Esophagus squamous epithelium (tissue), 5 donors: ENCODE results near the gene LRRC47. TPM values are rescaled to one million over a fixed set of nuclear protein-coding genes. Genes with fewer than 3 reads are reported as not detected.

Source experiments
- DNase-seq: peaks from one replicate; lab custom pipeline; 2025; lab: John Stamatoyannopoulos, UW
- H3K27ac ChIP-seq, 4 donors: fragments of 200-600 bp; sonication (generic); one replicate each; pipeline ENCODE4 v1.5.1; 2016 to 2019; ENCODE audit warnings: mild to moderate bottlenecking in 1 of 4
- H3K27me3 ChIP-seq, 4 donors: fragments of 200-600 bp; sonication (generic); 1 replicate in 3 of 4; 2 replicates in 1 of 4; pipeline versions ENCODE4 v1.5.1 to v1.6.0; 2017 to 2021; ENCODE audit warnings: antibody characterized with exemption in 1 of 4
- H3K36me3 ChIP-seq, 3 donors: fragments of 200-600 bp; sonication (generic); one replicate each; pipeline ENCODE4 v1.5.1; 2016 to 2019
- H3K4me1 ChIP-seq, 3 donors: fragments of 200-600 bp; sonication (generic); one replicate each; pipeline ENCODE4 v1.5.1; 2017 to 2019
- H3K4me3 ChIP-seq, 4 donors: fragments of 200-600 bp; sonication (generic); 1 replicate in 3 of 4; 2 replicates in 1 of 4; pipeline ENCODE4 v1.5.1; 2016 to 2019; ENCODE audit warnings: mild to moderate bottlenecking in 2 of 4, moderate library complexity in 1 of 4
- H3K9me3 ChIP-seq, 3 donors: fragments of 200-600 bp; sonication (generic); one replicate each; pipeline ENCODE4 v1.5.1; 2016 to 2019
- CTCF ChIP-seq, 6 experiments: fragments of 450-650 bp in 4 of 6; fragments of 200-600 bp in 2 of 6; sonication (generic) in 2 of 6; IDR thresholded peaks; one replicate each; pipeline ENCODE4 v1.5.1; 2016 to 2019; ENCODE audit warnings: antibody characterized with exemption in 6 of 6, mild to moderate bottlenecking in 4 of 6, moderate library complexity in 4 of 6
- POLR2A ChIP-seq, 4 donors: fragments of 450-650 bp; IDR thresholded peaks; one replicate each; pipeline ENCODE4 v1.6.1; 2017; ENCODE audit warnings: antibody characterized with exemption in 4 of 4, mild to moderate bottlenecking in 4 of 4, moderate library complexity in 3 of 4
- WGBS, 2 donors: methylation state at CpG; one replicate each; pipeline ENCODE4 v1.1.5; 2018; 5-methylcytosine and 5-hydroxymethylcytosine counted together
- intact Hi-C: fragments of 100-400 bp; cut with DNase I; formaldehyde crosslinking; loops from one replicate; pipeline ENCODE4 v1.15.0; 2022
- total RNA-seq, 4 donors: library from RNA; depleted of rRNA; stranded (reverse); fragments of >200 nt; gene quantifications; one replicate each; pipeline ENCODE4 v1.1.0, GENCODE V29; 2016
- donor health status: DM: yes; HTN: yes; CAD: no.

LRRC47 gene
- total RNA-seq, 4 donors from 2014 or later, result 23.5 to 32.6 (median 25.5) TPM

DNA sequence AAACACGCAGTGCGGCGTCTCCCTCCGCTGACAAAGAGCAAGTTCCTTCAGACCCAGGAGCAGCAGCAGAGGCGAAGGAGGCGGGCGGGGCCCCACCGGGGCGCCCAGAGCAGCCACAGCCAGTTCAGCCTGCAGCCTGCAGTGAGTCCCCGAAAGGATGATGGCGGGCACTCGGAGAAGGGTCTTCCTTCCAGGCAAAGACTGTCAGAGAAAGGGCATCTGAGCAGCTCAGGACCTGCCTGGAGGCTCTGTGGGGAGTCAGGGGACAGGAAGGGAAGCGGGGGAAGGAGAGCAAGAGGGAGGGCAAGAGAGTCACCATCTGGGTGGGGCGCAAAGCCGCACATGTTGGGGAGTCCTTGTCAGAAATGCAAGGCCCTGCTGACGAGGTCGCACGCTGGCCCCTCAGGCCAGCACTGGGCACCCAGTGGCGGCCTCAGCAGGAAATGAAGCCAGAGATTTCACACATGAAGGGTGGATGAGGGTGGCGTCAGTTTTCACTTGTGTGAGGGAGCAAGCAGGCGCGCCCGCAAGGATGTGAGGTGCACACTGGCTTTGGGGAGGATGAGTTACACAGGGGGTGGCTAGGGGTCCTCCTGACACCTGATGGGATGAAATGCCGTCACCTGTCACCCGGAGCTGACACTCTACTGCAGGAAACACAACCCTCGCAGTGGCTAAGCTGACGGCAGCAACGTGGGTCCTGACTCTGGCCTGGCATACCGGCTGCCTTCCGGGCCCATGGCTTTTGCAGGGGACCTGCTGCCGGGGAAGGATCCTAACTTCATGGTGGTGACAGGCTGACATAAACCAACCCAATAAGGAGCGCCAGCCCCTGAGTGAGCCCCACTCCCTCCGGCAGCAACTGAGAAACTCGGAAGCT is 6.6 kb downstream of the LRRC47 start:
- no peak overlapping the region for H3K4me3 ChIP-seq
- 86% methylated on average over 13 to 16 of the region's 34 CpGs for WGBS, 2 donors
- H3K27ac ChIP-seq, result no peak overlapping the region
- H3K4me1 ChIP-seq, result peaks cover 13 to 52% (median 25%) of the 10 kb centered on the region in 3 donors
- no peaks in the 10 kb centered on the region for H3K27me3 ChIP-seq
- TF ChIP-seq POLR2A (IDR thresholded peaks at IDR 0.05), result no peak
- TF ChIP-seq CTCF (IDR thresholded peaks at IDR 0.05), result no peak
- H3K36me3 ChIP-seq, result peaks cover 9 to 80% (median 33%) of the 10 kb centered on the region in 3 donors
- no peaks in the 10 kb centered on the region for H3K9me3 ChIP-seq
- intact Hi-C loops, result no loop called here
- DNase-seq, result no peak

- no peaks in the 10 kb centered on the region for H3K9me3 ChIP-seq
- H3K4me3 ChIP-seq, result no peak overlapping the region
- H3K27ac ChIP-seq, result no peak overlapping the region
- intact Hi-C loops, result no loop called here
- WGBS, 2 donors, result 79 to 81% methylated on average over 10 to 13 of the region's 16 CpGs
- no peak for DNase-seq
- peaks cover 6 to 45% (median 18%) of the 10 kb centered on the region in 3 donors for H3K4me1 ChIP-seq
- TF ChIP-seq CTCF (IDR thresholded peaks at IDR 0.05) (no peak), POLR2A (IDR thresholded peaks at IDR 0.05) (no peak)
- H3K36me3 ChIP-seq, result peaks cover 11 to 87% (median 40%) of the 10 kb centered on the region in 3 donors
- no peaks in the 10 kb centered on the region for H3K27me3 ChIP-seq
Measured at GRCh38 chr1:3788756-3789420, 7.4 kb downstream of the LRRC47 start.

DNA sequence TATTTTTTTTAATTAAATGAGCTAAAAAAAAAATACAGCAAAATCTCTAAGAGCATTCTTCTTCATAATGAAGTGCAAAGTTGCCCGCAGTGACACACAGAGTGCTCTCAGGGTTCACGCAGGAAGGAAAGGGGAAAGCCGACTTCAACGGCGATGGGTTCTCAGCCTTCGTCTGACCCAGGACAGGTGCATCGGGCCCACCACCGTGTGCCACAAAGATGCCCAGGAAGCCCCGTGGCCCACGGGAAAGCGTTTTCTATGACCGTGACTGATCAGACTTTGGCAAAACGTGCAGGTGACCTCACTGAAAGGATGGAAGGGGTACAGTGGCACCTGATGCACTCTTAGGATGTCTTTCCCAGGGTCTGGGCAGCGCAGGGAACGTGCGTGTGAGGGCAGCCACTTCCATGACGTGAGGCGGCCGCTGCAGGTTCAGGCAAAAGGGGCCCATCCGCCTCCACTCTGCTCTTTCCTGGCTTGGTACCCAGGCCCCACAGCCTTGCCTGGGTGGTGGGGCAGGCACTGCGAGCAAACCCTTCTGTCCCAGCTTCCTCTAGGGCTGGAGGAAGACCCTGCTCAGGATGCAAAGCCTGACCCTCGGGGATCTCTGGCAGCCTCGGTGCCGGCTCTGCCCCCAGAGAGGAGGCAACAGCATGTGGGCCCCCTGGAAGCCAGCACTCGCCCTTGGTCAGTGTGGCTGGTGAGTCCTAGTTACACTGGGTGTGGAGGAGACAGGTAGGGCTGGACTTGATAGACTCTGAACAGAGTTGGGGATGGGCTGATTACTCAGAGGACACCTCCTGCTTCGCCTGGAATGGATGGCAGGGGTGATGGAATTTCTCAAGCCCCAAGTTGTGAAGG is 8.3 kb downstream of the LRRC47 start:
- no peak for DNase-seq
- intact Hi-C loops, result no loop called here
- no peaks in the 10 kb centered on the region for H3K27me3 ChIP-seq
- H3K36me3 ChIP-seq, result peaks cover 16 to 96% (median 46%) of the 10 kb centered on the region in 3 donors
- H3K4me3 ChIP-seq, result no peak overlapping the region
- TF ChIP-seq CTCF (IDR thresholded peaks at IDR 0.05), result no peak
- TF ChIP-seq POLR2A (IDR thresholded peaks at IDR 0.05), result no peak
- H3K4me1 ChIP-seq, result peaks cover 0 to 35% (median 8%) of the 10 kb centered on the region in 3 donors
- no peaks in the 10 kb centered on the region for H3K9me3 ChIP-seq
- 82 to 85% methylated on average over 7 to 12 of the region's 26 CpGs for WGBS, 2 donors
- H3K27ac ChIP-seq, result no peak overlapping the region

DNA sequence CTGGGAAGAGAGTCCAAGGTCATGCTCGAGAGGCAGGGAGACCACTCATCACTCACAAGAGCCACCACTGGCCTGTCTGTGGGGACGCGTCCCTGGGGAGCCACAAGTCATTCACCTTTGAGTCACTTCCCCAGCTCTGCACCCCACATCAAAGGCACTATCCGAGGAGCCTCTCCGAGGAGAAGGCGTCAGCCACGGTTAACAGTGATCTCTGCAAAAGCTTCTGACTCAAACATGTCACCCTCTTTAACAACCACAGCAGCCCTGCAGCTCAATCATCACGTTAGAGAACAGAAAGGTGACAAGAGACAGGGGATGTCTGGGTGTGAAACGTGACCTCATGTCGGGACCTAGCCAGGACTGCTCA is 9.0 kb downstream of the LRRC47 start:
- peaks cover 21 to 100% (median 52%) of the 10 kb centered on the region in 3 donors for H3K36me3 ChIP-seq
- H3K27me3 ChIP-seq, result no peaks in the 10 kb centered on the region
- intact Hi-C loops, result no loop called here
- no peak for TF ChIP-seq CTCF (IDR thresholded peaks at IDR 0.05)
- TF ChIP-seq POLR2A (IDR thresholded peaks at IDR 0.05), result no peak
- DNase-seq, result no peak
- H3K9me3 ChIP-seq, result no peaks in the 10 kb centered on the region
- peaks cover 0 to 33% (median 3%) of the 10 kb centered on the region in 3 donors for H3K4me1 ChIP-seq
- H3K4me3 ChIP-seq, result no peak overlapping the region
- no peak overlapping the region for H3K27ac ChIP-seq
- 66 to 80% methylated on average over 7 to 9 of the region's 10 CpGs for WGBS, 2 donors
